Measurements from ENCODE around the gene TMLHE.
"Not testable (repeated sequence)": the region's sequence is repeated elsewhere in the genome, so short reads cannot be mapped to it uniquely, and the experiment has no call there.

TMLHE gene

GRCh38 chrX:155592331-155592730 is 20.4 kb downstream of the TMLHE start:
- Mint-ChIP-seq H3K27me3 (ENCODE audit: low read depth, poor library complexity) (no peaks in the 10 kb centered on the region), H3K36me3 (ENCODE audit: low read depth) (peaks cover 81% of the 10 kb centered on the region), H3K4me1 (no peaks in the 10 kb centered on the region), H3K9me3 (peaks cover 82% of the 10 kb centered on the region), H3K27ac (no peak overlapping the region), H3K4me3 (no peak overlapping the region)
- TF ChIP-seq, protein P1, sequence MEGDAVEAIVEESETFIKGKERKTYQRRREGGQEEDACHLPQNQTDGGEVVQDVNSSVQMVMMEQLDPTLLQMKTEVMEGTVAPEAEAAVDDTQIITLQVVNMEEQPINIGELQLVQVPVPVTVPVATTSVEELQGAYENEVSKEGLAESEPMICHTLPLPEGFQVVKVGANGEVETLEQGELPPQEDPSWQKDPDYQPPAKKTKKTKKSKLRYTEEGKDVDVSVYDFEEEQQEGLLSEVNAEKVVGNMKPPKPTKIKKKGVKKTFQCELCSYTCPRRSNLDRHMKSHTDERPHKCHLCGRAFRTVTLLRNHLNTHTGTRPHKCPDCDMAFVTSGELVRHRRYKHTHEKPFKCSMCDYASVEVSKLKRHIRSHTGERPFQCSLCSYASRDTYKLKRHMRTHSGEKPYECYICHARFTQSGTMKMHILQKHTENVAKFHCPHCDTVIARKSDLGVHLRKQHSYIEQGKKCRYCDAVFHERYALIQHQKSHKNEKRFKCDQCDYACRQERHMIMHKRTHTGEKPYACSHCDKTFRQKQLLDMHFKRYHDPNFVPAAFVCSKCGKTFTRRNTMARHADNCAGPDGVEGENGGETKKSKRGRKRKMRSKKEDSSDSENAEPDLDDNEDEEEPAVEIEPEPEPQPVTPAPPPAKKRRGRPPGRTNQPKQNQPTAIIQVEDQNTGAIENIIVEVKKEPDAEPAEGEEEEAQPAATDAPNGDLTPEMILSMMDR (IDR thresholded peaks at IDR 0.05), result no peak
- DNase-seq, result no peak

GRCh38 chrX:155577682-155578081 is 35.1 kb downstream of the TMLHE start:
- no peak overlapping the region for H3K4me3 Mint-ChIP-seq
- H3K27me3 Mint-ChIP-seq (ENCODE audit: low read depth, poor library complexity), result no peaks in the 10 kb centered on the region
- TF ChIP-seq, protein P1 (IDR thresholded peaks at IDR 0.05), result no peak
- H3K36me3 Mint-ChIP-seq (ENCODE audit: low read depth), result peaks cover 76% of the 10 kb centered on the region
- H3K4me1 Mint-ChIP-seq, result no peaks in the 10 kb centered on the region
- no peak for DNase-seq
- H3K9me3 Mint-ChIP-seq, result peaks cover 80% of the 10 kb centered on the region
- no peak overlapping the region for H3K27ac Mint-ChIP-seq

GRCh38 chrX:155563099-155563498 is 49.7 kb downstream of the TMLHE start:
- no peaks in the 10 kb centered on the region for H3K27me3 Mint-ChIP-seq (ENCODE audit: low read depth, poor library complexity)
- no peak for DNase-seq
- peaks cover 14% of the 10 kb centered on the region for H3K36me3 Mint-ChIP-seq (ENCODE audit: low read depth)
- H3K4me1 Mint-ChIP-seq, result no peaks in the 10 kb centered on the region
- no peak overlapping the region for H3K27ac Mint-ChIP-seq
- peaks cover 19% of the 10 kb centered on the region for H3K9me3 Mint-ChIP-seq
- TF ChIP-seq, protein P1 (IDR thresholded peaks at IDR 0.05), result no peak
- H3K4me3 Mint-ChIP-seq, result no peak overlapping the region

- Mint-ChIP-seq H3K4me3 (no peak overlapping the region), H3K36me3 (ENCODE audit: low read depth) (peaks cover 86% of the 10 kb centered on the region), H3K27ac (no peak overlapping the region), H3K27me3 (ENCODE audit: low read depth, poor library complexity) (peaks cover 5% of the 10 kb centered on the region), H3K9me3 (peaks cover 79% of the 10 kb centered on the region), H3K4me1 (no peaks in the 10 kb centered on the region)
- no peak for DNase-seq
- TF ChIP-seq, protein P1 (IDR thresholded peaks at IDR 0.05), result no peak
Observed at GRCh38 chrX:155544881-155545280, 67.9 kb downstream of the TMLHE start.

DNA sequence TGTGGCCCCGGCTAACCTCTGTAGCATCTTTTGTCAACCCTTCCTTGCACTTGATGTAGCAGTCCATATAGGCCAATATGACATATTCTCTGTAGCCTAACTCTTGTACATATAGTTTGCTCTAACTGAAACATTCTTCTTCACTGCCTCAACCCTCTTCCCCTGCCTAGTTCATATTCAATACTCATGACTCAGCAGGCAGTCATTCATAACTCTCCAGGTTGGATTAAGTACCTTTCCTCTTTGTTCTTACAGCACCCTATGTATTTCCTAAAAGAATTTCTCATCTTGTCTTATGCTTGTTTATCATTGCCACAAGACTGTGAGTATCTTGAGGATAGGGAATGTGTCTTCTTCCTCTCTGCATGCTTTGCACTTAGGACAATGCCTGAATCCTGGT is 76.9 kb downstream of the TMLHE start:
- DNase-seq, result no peak
- peaks cover 2% of the 10 kb centered on the region for H3K27me3 Mint-ChIP-seq (ENCODE audit: low read depth, poor library complexity)
- TF ChIP-seq, protein P1 (IDR thresholded peaks at IDR 0.05), result no peak
- H3K4me3 Mint-ChIP-seq, result no peak overlapping the region
- peaks cover 56% of the 10 kb centered on the region for H3K9me3 Mint-ChIP-seq
- H3K27ac Mint-ChIP-seq, result no peak overlapping the region
- no peaks in the 10 kb centered on the region for H3K4me1 Mint-ChIP-seq
- peaks cover 66% of the 10 kb centered on the region for H3K36me3 Mint-ChIP-seq (ENCODE audit: low read depth)

- no peak for DNase-seq
- TF ChIP-seq, protein P1 (IDR thresholded peaks at IDR 0.05), result no peak
- H3K9me3 Mint-ChIP-seq, result peaks cover 52% of the 10 kb centered on the region
- no peaks in the 10 kb centered on the region for H3K4me1 Mint-ChIP-seq
- H3K27me3 Mint-ChIP-seq (ENCODE audit: low read depth, poor library complexity), result peaks cover 2% of the 10 kb centered on the region
- H3K27ac Mint-ChIP-seq, result no peak overlapping the region
- H3K36me3 Mint-ChIP-seq (ENCODE audit: low read depth), result peaks cover 66% of the 10 kb centered on the region
- H3K4me3 Mint-ChIP-seq, result no peak overlapping the region
Observed at GRCh38 chrX:155534800-155535199, 78.0 kb downstream of the TMLHE start.

GRCh38 chrX:155527023-155527422 is 85.7 kb downstream of the TMLHE start:
- peaks cover 93% of the 10 kb centered on the region for H3K36me3 Mint-ChIP-seq (ENCODE audit: low read depth)
- not testable (repeated sequence) for H3K27ac Mint-ChIP-seq; H3K4me1 Mint-ChIP-seq; DNase-seq; H3K4me3 Mint-ChIP-seq; H3K27me3 Mint-ChIP-seq (ENCODE audit: low read depth, poor library complexity)
- H3K9me3 Mint-ChIP-seq, result peaks cover 90% of the 10 kb centered on the region

Data from nephron progenitor cell (in vitro differentiated cells).